Mucosa of gallbladder (tissue), 1 donor: Measurements from ENCODE around the gene FAM114A2. TPM values are rescaled to one million over a fixed set of nuclear protein-coding genes. Genes with fewer than 3 reads are reported as not detected.
"Not testable (repeated sequence)": the region's sequence is repeated elsewhere in the genome, so short reads cannot be mapped to it uniquely, and the experiment has no call there.

ENCODE experiments used
- DNase-seq: peaks from one replicate; pipeline ENCODE4 v3.0.0-alpha.2; 2020; ENCODE audit warnings: low spot score
- total RNA-seq: library from RNA; stranded (reverse); gene quantifications from one replicate; pipeline ENCODE4 v1.2.1, GENCODE V29; 2021
- donor health status: DM: no; HTN: no; CAD: no.

The FAM114A2 gene
- 30.4 TPM for total RNA-seq

GRCh38 chr5:154038707-154039457 is at the start of gene FAM114A2, which contains the start of gene MFAP3:
Gene FAM114A2, minus strand, starts transcription at chr5:154038910. Its CDS starts 3,957 bp downstream, at chr5:154034953.
Gene MFAP3, plus strand, starts transcription at chr5:154038967. Its CDS starts 10,756 bp downstream, at chr5:154049723.
- DNase-seq = peak; percentile 87

- no peak for DNase-seq
Observed at GRCh38 chr5:154087260-154087659, 48.5 kb upstream of the FAM114A2 start.

GRCh38 chr5:154086641-154087040 is 47.9 kb upstream of the FAM114A2 start:
- DNase-seq = no peak

- no peak for DNase-seq
Observed at GRCh38 chr5:154086146-154086545, 47.4 kb upstream of the FAM114A2 start.

GRCh38 chr5:154084062-154084639 is 45.4 kb upstream of the FAM114A2 start:
- no peak for DNase-seq

GRCh38 chr5:154081246-154081645 is 42.5 kb upstream of the FAM114A2 start:
- no peak for DNase-seq

- DNase-seq = no peak
Observed at GRCh38 chr5:154078272-154078671, 39.6 kb upstream of the FAM114A2 start.

GRCh38 chr5:154077696-154078095 is 39.0 kb upstream of the FAM114A2 start:
- DNase-seq = no peak

- no peak for DNase-seq
Observed at GRCh38 chr5:154076240-154076922, 37.7 kb upstream of the FAM114A2 start.

GRCh38 chr5:154072414-154073171 is 33.9 kb upstream of the FAM114A2 start:
- peak; percentile 84 for DNase-seq

- no peak for DNase-seq
Observed at GRCh38 chr5:154071799-154072413, 33.2 kb upstream of the FAM114A2 start.

GRCh38 chr5:154069854-154070253 is 31.1 kb upstream of the FAM114A2 start:
- DNase-seq = not testable (repeated sequence)

- DNase-seq = no peak
Observed at GRCh38 chr5:154065971-154066370, 27.3 kb upstream of the FAM114A2 start.

- no peak for DNase-seq
Observed at GRCh38 chr5:154063372-154063771, 24.7 kb upstream of the FAM114A2 start.

- no peak for DNase-seq
Observed at GRCh38 chr5:154060606-154061005, 21.9 kb upstream of the FAM114A2 start.

GRCh38 chr5:154059583-154059982 is 20.9 kb upstream of the FAM114A2 start:
- DNase-seq = no peak

- DNase-seq = no peak
Observed at GRCh38 chr5:154059039-154059430, 20.3 kb upstream of the FAM114A2 start.

GRCh38 chr5:154058055-154059038 is 19.6 kb upstream of the FAM114A2 start:
- DNase-seq = no peak

GRCh38 chr5:154055201-154055600 is 16.5 kb upstream of the FAM114A2 start:
- DNase-seq = no peak

GRCh38 chr5:154053468-154053867 is 14.8 kb upstream of the FAM114A2 start:
- no peak for DNase-seq
